Right lobe of liver (tissue), 6 donors: ENCODE data around the gene TGM2. TPM values are rescaled to one million over a fixed set of nuclear protein-coding genes. Genes with fewer than 3 reads are reported as not detected.

Source experiments
- ATAC-seq, 4 donors: fragments of 200-7000 bp; cut with Tn5 transposase; one replicate each; pipeline ENCODE4 v1.9.1; 2020; ENCODE audit warnings: mild to moderate bottlenecking in 4 of 4, moderate library complexity in 4 of 4
- DNase-seq, 3 donors: peaks; one replicate each; pipeline ENCODE4 v3.0.0-alpha.2; 2020
- H3K27ac ChIP-seq, 3 donors: fragments of 200-600 bp; one replicate each; pipeline ENCODE4 v1.8.0; 2022
- H3K27me3 ChIP-seq, 2 donors: fragments of 200-600 bp; one replicate each; pipeline ENCODE4 v1.8.0; 2022
- H3K36me3 ChIP-seq, 4 donors: fragments of 200-600 bp; sonication (generic) in 1 of 4; one replicate each; pipeline versions ENCODE4 v1.5.1 to v1.8.0; 2017 to 2022; ENCODE audit warnings: control low read depth in 1 of 4
- H3K4me1 ChIP-seq, 4 donors: fragments of 200-600 bp; sonication (generic) in 1 of 4; one replicate each; pipeline versions ENCODE4 v1.5.1 to v1.8.0; 2017 to 2022; ENCODE audit warnings: control low read depth in 1 of 4
- H3K4me3 ChIP-seq, 3 donors: fragments of 200-600 bp; one replicate each; pipeline ENCODE4 v1.8.0; 2022
- H3K9me3 ChIP-seq, 4 donors: fragments of 200-600 bp; sonication (generic) in 1 of 4; one replicate each; pipeline versions ENCODE4 v1.5.1 to v1.8.0; 2017 to 2022; ENCODE audit warnings: control low read depth in 1 of 4
- POLR2A ChIP-seq: fragments of 450-650 bp; IDR thresholded peaks from one replicate; pipeline ENCODE4 v1.6.1; 2017; ENCODE audit warnings: antibody characterized with exemption, mild to moderate bottlenecking
- WGBS: methylation state at CpG from one replicate; pipeline ENCODE4 v1.1.6; 2018; ENCODE audit warnings: low coverage, low lambda C conversion rate; ENCODE audit not compliant: insufficient coverage; ENCODE audit errors: missing lambda C conversion rate; 5-methylcytosine and 5-hydroxymethylcytosine counted together
- intact Hi-C, 2 donors: fragments of 100-400 bp; cut with DNase I; formaldehyde crosslinking; loops; one replicate each; pipeline versions ENCODE4 v1.11.2 to v1.14.1; 2022
- total RNA-seq, 6 experiments: library from RNA; depleted of rRNA in 2 of 6; stranded (reverse); fragments of >200 nt in 2 of 6; fragmentation: NEBNext Ultra II Directional in 3 of 6; extraction: Animal tissue kit (Norgen Biotek cat#: 25700) in 3 of 6; gene quantifications; one replicate each; pipeline versions ENCODE4 v1.1.0 to v1.2.4, GENCODE V29; 2016 to 2023
- TF ChIP-seq, protein P1 (sequence below), 4 donors: fragments of 200-600 bp in 3 of 4; fragments of 450-650 bp in 1 of 4; IDR thresholded peaks; one replicate each; pipeline versions ENCODE4 v1.5.1 to v1.8.0; 2016 to 2022; ENCODE audit warnings: antibody characterized with exemption in 4 of 4, mild to moderate bottlenecking in 2 of 4
- donor health status: DM: no; HTN: yes; CAD: no.
- donor health status: DM: no; HTN: no; CAD: no.
- donor health status: DM: no; HTN: no; CAD: no.
- donor health status: DM: no; HTN: yes; CAD: no.
- donor health status: DM: no; HTN: yes; CAD: no.

The TGM2 gene
- total RNA-seq, 6 experiments from 2014 or later, result 135 to 940 (median 474) TPM

- WGBS, result 41% methylated on average over 10 of the region's 10 CpGs
- H3K36me3 ChIP-seq, result no peaks in the 10 kb centered on the region
- no peak overlapping the region for H3K27ac ChIP-seq
- peak; percentile 38 to 70 (median 58) for ATAC-seq
- intact Hi-C loops, result no loop called here
- no peaks in the 10 kb centered on the region for H3K27me3 ChIP-seq
- peaks cover 0 to 12% (median 0%) of the 10 kb centered on the region in 4 donors for H3K4me1 ChIP-seq
- no peak overlapping the region for H3K4me3 ChIP-seq
- no peak for TF ChIP-seq POLR2A
- TF ChIP-seq, protein P1, sequence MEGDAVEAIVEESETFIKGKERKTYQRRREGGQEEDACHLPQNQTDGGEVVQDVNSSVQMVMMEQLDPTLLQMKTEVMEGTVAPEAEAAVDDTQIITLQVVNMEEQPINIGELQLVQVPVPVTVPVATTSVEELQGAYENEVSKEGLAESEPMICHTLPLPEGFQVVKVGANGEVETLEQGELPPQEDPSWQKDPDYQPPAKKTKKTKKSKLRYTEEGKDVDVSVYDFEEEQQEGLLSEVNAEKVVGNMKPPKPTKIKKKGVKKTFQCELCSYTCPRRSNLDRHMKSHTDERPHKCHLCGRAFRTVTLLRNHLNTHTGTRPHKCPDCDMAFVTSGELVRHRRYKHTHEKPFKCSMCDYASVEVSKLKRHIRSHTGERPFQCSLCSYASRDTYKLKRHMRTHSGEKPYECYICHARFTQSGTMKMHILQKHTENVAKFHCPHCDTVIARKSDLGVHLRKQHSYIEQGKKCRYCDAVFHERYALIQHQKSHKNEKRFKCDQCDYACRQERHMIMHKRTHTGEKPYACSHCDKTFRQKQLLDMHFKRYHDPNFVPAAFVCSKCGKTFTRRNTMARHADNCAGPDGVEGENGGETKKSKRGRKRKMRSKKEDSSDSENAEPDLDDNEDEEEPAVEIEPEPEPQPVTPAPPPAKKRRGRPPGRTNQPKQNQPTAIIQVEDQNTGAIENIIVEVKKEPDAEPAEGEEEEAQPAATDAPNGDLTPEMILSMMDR (IDR thresholded peaks at IDR 0.05), result peak; percentile 14 to 35 (median 24)
- DNase-seq, result no peak
- H3K9me3 ChIP-seq, result no peaks in the 10 kb centered on the region
Observed at GRCh38 chr20:38113401-38114325, 51.4 kb downstream of the TGM2 start.

DNA sequence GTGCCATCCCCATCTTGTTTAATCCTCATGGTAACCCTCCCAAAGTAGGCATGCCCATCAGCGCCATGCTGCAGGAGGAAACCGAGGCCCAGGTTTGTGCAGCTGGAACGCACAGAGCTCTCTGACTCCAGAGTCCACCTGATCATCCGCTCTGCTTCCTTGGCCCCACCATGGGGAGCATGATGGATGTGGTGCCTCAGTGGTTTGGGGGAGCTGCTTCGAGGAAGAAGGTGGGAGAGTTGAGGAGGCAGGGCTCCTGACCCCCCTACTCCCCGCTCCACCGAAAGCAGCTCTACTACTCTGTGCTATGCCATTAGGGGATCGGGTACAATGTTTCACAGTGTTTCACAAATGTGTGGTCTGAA, 52.2 kb downstream of the TGM2 start:
- no peak overlapping the region for H3K4me3 ChIP-seq
- 93% methylated on average over 5 of the region's 8 CpGs for WGBS
- no peaks in the 10 kb centered on the region for H3K9me3 ChIP-seq
- H3K27ac ChIP-seq, result no peak overlapping the region
- intact Hi-C loops, result no loop called here
- H3K36me3 ChIP-seq, result no peaks in the 10 kb centered on the region
- H3K4me1 ChIP-seq, result peaks cover 0 to 12% (median 0%) of the 10 kb centered on the region in 4 donors
- no peaks in the 10 kb centered on the region for H3K27me3 ChIP-seq
- ATAC-seq, result no peak
- no peak for DNase-seq
- no peak for TF ChIP-seq POLR2A
- TF ChIP-seq, protein P1 (IDR thresholded peaks at IDR 0.05), result no peak

DNA sequence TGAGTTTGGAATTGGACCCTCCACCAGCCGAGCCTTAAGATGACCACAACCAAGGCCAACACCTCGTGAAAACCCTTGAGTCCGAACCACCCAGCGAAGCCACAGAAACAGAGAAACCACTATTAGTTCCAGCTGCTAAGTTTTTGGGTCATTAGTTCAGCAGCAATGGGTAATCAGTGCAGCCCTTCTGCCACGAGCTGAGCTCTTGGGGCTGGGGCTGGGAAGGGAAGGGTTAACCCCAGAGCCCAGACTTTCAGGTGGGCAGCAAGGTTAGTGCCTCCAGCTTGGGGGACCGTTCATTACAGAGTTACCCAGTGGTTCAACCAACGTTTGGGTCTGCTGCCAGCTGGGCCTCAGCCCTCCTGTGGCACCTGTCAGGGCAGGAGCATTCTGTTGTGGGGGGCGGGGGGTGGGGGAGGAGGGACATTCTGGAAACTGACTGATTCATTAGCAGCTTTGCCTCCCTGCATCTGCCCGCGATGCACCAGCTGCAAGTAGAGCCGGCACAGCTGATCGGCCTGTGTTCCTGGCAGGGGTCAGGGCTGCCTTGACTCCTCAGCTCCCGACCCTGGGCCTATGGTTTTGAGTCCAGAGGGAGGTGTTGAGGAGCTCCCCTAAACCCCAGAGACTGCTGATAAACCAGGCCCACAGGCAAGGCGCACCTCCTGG, 52.7 kb downstream of the TGM2 start:
- WGBS, result 80% methylated on average over 5 of the region's 14 CpGs
- DNase-seq (no peak), ATAC-seq (no peak)
- H3K4me1 ChIP-seq, result peaks cover 0 to 12% (median 0%) of the 10 kb centered on the region in 4 donors
- no peaks in the 10 kb centered on the region for H3K9me3 ChIP-seq
- no peaks in the 10 kb centered on the region for H3K27me3 ChIP-seq
- TF ChIP-seq POLR2A, result no peak
- TF ChIP-seq, protein P1 (IDR thresholded peaks at IDR 0.05), result no peak
- no peaks in the 10 kb centered on the region for H3K36me3 ChIP-seq
- intact Hi-C loops, result no loop called here
- no peak overlapping the region for H3K4me3 ChIP-seq
- no peak overlapping the region for H3K27ac ChIP-seq

GRCh38 chr20:38111366-38112232, 53.5 kb downstream of the TGM2 start:
- H3K27ac ChIP-seq, result no peak overlapping the region

More at GRCh38 chr20:38111366-38112232, 53.5 kb downstream of the TGM2 start:
- ATAC-seq (no peak), DNase-seq (no peak)
- TF ChIP-seq, protein P1 (IDR thresholded peaks at IDR 0.05), result no peak
- no peak for TF ChIP-seq POLR2A
- H3K27me3 ChIP-seq, result no peaks in the 10 kb centered on the region
- intact Hi-C loops, result no loop called here
- peaks cover 0 to 12% (median 0%) of the 10 kb centered on the region in 4 donors for H3K4me1 ChIP-seq
- H3K9me3 ChIP-seq, result no peaks in the 10 kb centered on the region
- no peak overlapping the region for H3K4me3 ChIP-seq
- WGBS, result 90% methylated on average over 2 of the region's 8 CpGs
- no peaks in the 10 kb centered on the region for H3K36me3 ChIP-seq
